ENCODE measurements around the gene NTM.

GRCh38 chr11:131467645-131468394 lies 97.4 kb downstream of the NTM start:
- TF ChIP-seq CTCF (IDR thresholded peaks at IDR 0.05) (no peak), POLR2A (IDR thresholded peaks at IDR 0.05) (no peak)
